HepG2 (cell line): ENCODE results near the gene ZBTB7B. TPM values are rescaled to one million over a fixed set of nuclear protein-coding genes. Genes with fewer than 3 reads are reported as not detected.

Experiments used
- BRCA1 ChIP-seq: sonication (generic); formaldehyde crosslinking; IDR thresholded peaks from 2 replicates; pipeline ENCODE4 v1.4.0; 2020; ENCODE audit warnings: missing genetic modification reagents
- EED ChIP-seq: sonication (generic); formaldehyde crosslinking; IDR thresholded peaks from 2 replicates; pipeline ENCODE4 v1.5.0; 2020; ENCODE audit warnings: mild to moderate bottlenecking, missing genetic modification reagents
- ERF ChIP-seq: IDR thresholded peaks from 2 replicates; pipeline ENCODE4 v1.6.1; 2018; ENCODE audit warnings: missing biosample characterization, missing genetic modification reagents
- FOXO4 ChIP-seq: sonication (generic); formaldehyde crosslinking; conservative IDR thresholded peaks from 2 replicates; pipeline ENCODE4 v1.8.1; 2023; ENCODE audit warnings: missing genetic modification reagents
- HNRNPK ChIP-seq: fragments of 200-400 bp; formaldehyde crosslinking; IDR thresholded peaks from 2 replicates; pipeline ENCODE4 v1.6.1; 2018; ENCODE audit warnings: low read length, low read depth, moderate library complexity, mild to moderate bottlenecking; ENCODE audit not compliant: poor library complexity, severe bottlenecking
- JUND ChIP-seq: sonication (generic); formaldehyde crosslinking; IDR thresholded peaks from 2 replicates; pipeline ENCODE4 v1.8.0; 2022; ENCODE audit warnings: mild to moderate bottlenecking, missing genetic modification reagents
- KAT8 ChIP-seq: IDR thresholded peaks from 2 replicates; pipeline ENCODE4 v1.6.1; 2016; ENCODE audit warnings: missing genetic modification reagents, missing compliant biosample characterization
- NR2F6 ChIP-seq, 2 experiments: IDR thresholded peaks; 2 replicates each; pipeline ENCODE4 v1.6.1; 2016; ENCODE audit warnings: antibody characterized with exemption in 1 of 2, mild to moderate bottlenecking in 1 of 2
- PRDM10 ChIP-seq: sonication (generic); formaldehyde crosslinking; IDR thresholded peaks from 2 replicates; pipeline ENCODE4 v1.4.0; 2020; ENCODE audit warnings: low read depth, missing genetic modification reagents
- PRPF4 ChIP-seq: fragments of 200-400 bp; formaldehyde crosslinking; IDR thresholded peaks from 2 replicates; pipeline ENCODE4 v1.6.1; 2016; ENCODE audit warnings: low read length, low read depth; ENCODE audit not compliant: poor library complexity, severe bottlenecking
- RARA ChIP-seq: IDR thresholded peaks from 2 replicates; pipeline ENCODE4 v1.6.1; 2016; ENCODE audit warnings: missing genetic modification reagents, missing compliant biosample characterization
- SAP130 ChIP-seq: IDR thresholded peaks from 2 replicates; pipeline ENCODE4 v1.6.1; 2016; ENCODE audit warnings: low read depth
- SMYD3 ChIP-seq: sonication (generic); formaldehyde crosslinking; IDR thresholded peaks from 2 replicates; pipeline ENCODE4 v1.8.1; 2023; ENCODE audit warnings: mild to moderate bottlenecking, missing genetic modification reagents
- SNAPC2 ChIP-seq: sonication (generic); formaldehyde crosslinking; IDR thresholded peaks from 2 replicates; pipeline ENCODE4 v1.8.1; 2022; ENCODE audit warnings: mild to moderate bottlenecking, missing genetic modification reagents
- SRF ChIP-seq: IDR thresholded peaks from 2 replicates; pipeline ENCODE4 v1.6.1; 2011; ENCODE audit warnings: mild to moderate bottlenecking, low read depth, low read length, moderate library complexity
- SRSF1 ChIP-seq: fragments of 200-400 bp; formaldehyde crosslinking; optimal IDR thresholded peaks from 2 replicates; pipeline ENCODE3; 2017; ENCODE audit warnings: mild to moderate bottlenecking, low read depth, low read length, moderate library complexity
- ZNF30 ChIP-seq: sonication (generic); formaldehyde crosslinking; IDR thresholded peaks from 2 replicates; pipeline ENCODE4 v1.5.0; 2020; ENCODE audit warnings: mild to moderate bottlenecking, missing genetic modification reagents
- ZNF335 ChIP-seq: sonication (generic); formaldehyde crosslinking; IDR thresholded peaks from 2 replicates; pipeline ENCODE4 v1.4.0; 2020; ENCODE audit warnings: missing genetic modification reagents
- ZNF512B ChIP-seq: sonication (generic); formaldehyde crosslinking; IDR thresholded peaks from 2 replicates; pipeline ENCODE4 v1.5.1; 2020; ENCODE audit warnings: missing genetic modification reagents, mild to moderate bottlenecking, borderline replicate concordance
- ZNF780A ChIP-seq: sonication (generic); formaldehyde crosslinking; IDR thresholded peaks from 2 replicates; pipeline ENCODE4 v1.8.0; 2022; ENCODE audit warnings: mild to moderate bottlenecking, missing genetic modification reagents, moderate library complexity
- ZNF839 ChIP-seq: sonication (generic); formaldehyde crosslinking; IDR thresholded peaks from 2 replicates; pipeline ENCODE4 v1.4.0; 2020; ENCODE audit warnings: missing genetic modification reagents, mild to moderate bottlenecking, borderline replicate concordance
- polyA plus RNA-seq, 8 experiments: library from polyadenylated mRNA; depleted of rRNA in 3 of 8; stranded (reverse) in 7 of 8; unstranded in 1 of 8; fragments of >200 nt; fragmentation: Illumina TruSeq in 4 of 8; extraction: Trizol in 4 of 8; gene quantifications; 2 replicates each; pipeline versions ENCODE4 v1.2.1 to v1.2.3, GENCODE V29; 2011 to 2016; ENCODE audit warnings: low read depth in 4 of 8, missing spikeins in 1 of 8, mixed read lengths in 1 of 8; ENCODE audit not compliant: insufficient read depth in 1 of 8
- total RNA-seq, 5 experiments: library from RNA; depleted of rRNA; stranded (reverse); fragments of >200 nt; fragmentation: Illumina TruSeq; extraction: Trizol; gene quantifications; 2 replicates each; pipeline ENCODE4 v1.2.3, GENCODE V29; 2016; ENCODE audit warnings: low read depth in 1 of 5

ZBTB7B gene
- total and polyA plus RNA-seq, 2 of the 13 experiments (the other 11 are each of a cell fraction or from before 2014, with no cell fraction given) = 15.5 to 17.5 TPM

GRCh38 chr1:155003766-155004351 is 1.3 kb downstream of the ZBTB7B start (continued):
- TF ChIP-seq HNRNPK = peak; percentile 17
- TF ChIP-seq ZNF335 (CRISPR knock-in tag) = no peak
- no peak for TF ChIP-seq ZNF512B (CRISPR knock-in tag)
- peak; percentile 52; the same call in 1 of the 2 replicates for TF ChIP-seq SRF
- peak; percentile 51; the same call in 1 of the 2 replicates for TF ChIP-seq SAP130 (CRISPR knock-in tag)
- TF ChIP-seq BRCA1 (CRISPR knock-in tag) = no peak
- TF ChIP-seq PRPF4 = no peak
- 0 out of 2 replicates have a peak, but pooled peaks have one; percentile 12 for TF ChIP-seq ERF (CRISPR knock-in tag)
- 0 out of 2 replicates have a peak, but pooled peaks have one; percentile 45 for TF ChIP-seq ZNF780A (CRISPR knock-in tag)
- TF ChIP-seq SMYD3 (CRISPR knock-in tag) = 0 out of 2 replicates have a peak, but pooled peaks have one; percentile 13
- TF ChIP-seq RARA (CRISPR knock-in tag) = peak; percentile 21; the same call in 1 of the 2 replicates
- TF ChIP-seq SRSF1 = peak; percentile 65
- peak; percentile 52 for TF ChIP-seq NR2F6 (IDR thresholded peaks at IDR 0.05)
- TF ChIP-seq NR2F6 (CRISPR knock-in tag; IDR thresholded peaks at IDR 0.05) = peak; percentile 52; the same call in 1 of the 2 replicates
- no peak for TF ChIP-seq EED
- 0 out of 2 replicates have a peak, but pooled peaks have one; percentile 10 for TF ChIP-seq FOXO4 (CRISPR knock-in tag)
- TF ChIP-seq SNAPC2 = no peak
- 0 out of 2 replicates have a peak, but pooled peaks have one; percentile 31 for TF ChIP-seq KAT8 (CRISPR knock-in tag)
- TF ChIP-seq JUND = no peak
- TF ChIP-seq ZNF839 (CRISPR knock-in tag) = no peak
- TF ChIP-seq ZNF30 (CRISPR knock-in tag) = no peak
- TF ChIP-seq PRDM10 (CRISPR knock-in tag) = 0 out of 2 replicates have a peak, but pooled peaks have one; percentile 23
